Thoracic aorta (tissue), 2 donors: ENCODE data around the gene PITX3. TPM values are rescaled to one million over a fixed set of nuclear protein-coding genes. Genes with fewer than 3 reads are reported as not detected.
A peak's percentile ranks its signal among the peaks of the same experiment; 100 is the strongest.

Experiments
- ATAC-seq: fragments of 150-250 bp; one replicate; pipeline ENCODE4 v1.8.0; 2017; ENCODE audit warnings: low read depth; ENCODE audit not compliant: insufficient number of reproducible peaks, low FRiP score
- DNase-seq: peaks from one replicate; pipeline ENCODE4 v3.0.0-alpha.2; 2020; ENCODE audit warnings: low spot score
- H3K27ac ChIP-seq, 2 donors: fragments of 200-600 bp; sonication (generic); 1 replicate in 1 of 2; 2 replicates in 1 of 2; pipeline ENCODE4 v1.5.1; 2016; ENCODE audit warnings: mild to moderate bottlenecking in 2 of 2, moderate library complexity in 2 of 2
- H3K27me3 ChIP-seq: fragments of 200-600 bp; sonication (generic); replicated peaks from 2 replicates; pipeline ENCODE4 v1.6.0; 2016; ENCODE audit warnings: mild to moderate bottlenecking; ENCODE audit not compliant: insufficient read depth
- H3K36me3 ChIP-seq: fragments of 200-600 bp; sonication (generic); one replicate; pipeline ENCODE4 v1.5.1; 2016
- H3K4me1 ChIP-seq, 2 donors: fragments of 200-600 bp; sonication (generic); 1 replicate in 1 of 2; 2 replicates in 1 of 2; pipeline versions ENCODE4 v1.5.1 to v1.6.0; 2016; ENCODE audit warnings: low read depth in 2 of 2, mild to moderate bottlenecking in 1 of 2; ENCODE audit not compliant: control insufficient read depth in 1 of 2
- H3K4me3 ChIP-seq: fragments of 200-600 bp; sonication (generic); 2 replicates; pipeline ENCODE4 v1.5.1; 2016; ENCODE audit warnings: mild to moderate bottlenecking
- H3K9me3 ChIP-seq: fragments of 200-600 bp; sonication (generic); 2 replicates; pipeline ENCODE4 v1.5.1; 2016
- CTCF ChIP-seq: fragments of 200-600 bp; sonication (generic); IDR thresholded peaks from one replicate; pipeline ENCODE4 v1.5.1; 2019; ENCODE audit warnings: antibody characterized with exemption
- total RNA-seq, 2 donors: library from RNA; depleted of rRNA; stranded (reverse); fragments of >200 nt; gene quantifications; one replicate each; pipeline versions ENCODE4 v1.1.0 to v1.2.3, GENCODE V29; 2016

PITX3 gene
- total RNA-seq, 2 donors from 2014 or later: not detected

GRCh38 chr10:102247734-102248133 lies 6.4 kb upstream of the PITX3 start:
- H3K4me3 ChIP-seq: peak overlapping the region; percentile 30
- H3K9me3 ChIP-seq: no peaks in the 10 kb centered on the region
- DNase-seq (no peak), ATAC-seq (no peak)
- H3K4me1 ChIP-seq: peaks cover 28 to 48% of the 10 kb centered on the region in 2 donors
- no peak overlapping the region for H3K27ac ChIP-seq
- H3K27me3 ChIP-seq: no peaks in the 10 kb centered on the region
- no peak for TF ChIP-seq CTCF
- no peaks in the 10 kb centered on the region for H3K36me3 ChIP-seq

- Histone ChIP-seq H3K4me3 (peak overlapping the region; percentile 80), H3K36me3 (no peaks in the 10 kb centered on the region), H3K27me3 (no peaks in the 10 kb centered on the region), H3K4me1 (peaks cover 29 to 55% of the 10 kb centered on the region in 2 donors), H3K27ac (peak overlapping the region in 1 of 2 donors; percentile 75), H3K9me3 (no peaks in the 10 kb centered on the region)
- DNase-seq (no peak), ATAC-seq (no peak)
- no peak for TF ChIP-seq CTCF
These were observed 4.9 kb upstream of the PITX3 start for GRCh38 chr10:102246261-102246660.

- Histone ChIP-seq H3K36me3 (no peaks in the 10 kb centered on the region), H3K4me1 (peaks cover 30 to 58% of the 10 kb centered on the region in 2 donors), H3K27ac (peak overlapping the region; percentile 75 to 88), H3K9me3 (no peaks in the 10 kb centered on the region), H3K27me3 (no peaks in the 10 kb centered on the region), H3K4me3 (peak overlapping the region; percentile 80)
- TF ChIP-seq CTCF: no peak
- DNase-seq (no peak), ATAC-seq (no peak)
These were observed 4.6 kb upstream of the PITX3 start for GRCh38 chr10:102245932-102246251.

GRCh38 chr10:102245082-102245931 lies 4.0 kb upstream of the PITX3 start, which contains the start of gene GBF1:
Gene GBF1 (plus strand): TSS chr10:102245532. CDS start chr10:102258939, 13,407 bp downstream.
- Histone ChIP-seq H3K4me1 (peaks cover 33 to 64% of the 10 kb centered on the region in 2 donors), H3K9me3 (no peaks in the 10 kb centered on the region), H3K36me3 (no peaks in the 10 kb centered on the region), H3K27ac (peak within 1 kb of the TSS; percentile 75 to 88), H3K4me3 (peak within 1 kb of the TSS; percentile 80), H3K27me3 (no peaks in the 10 kb centered on the region)
- peak; percentile 96 for ATAC-seq
- no peak for TF ChIP-seq CTCF
- DNase-seq: peak; percentile 86

- Histone ChIP-seq H3K36me3 (no peaks in the 10 kb centered on the region), H3K9me3 (no peaks in the 10 kb centered on the region), H3K4me1 (peaks cover 28 to 47% of the 10 kb centered on the region in 2 donors), H3K27ac (no peak overlapping the region), H3K27me3 (no peaks in the 10 kb centered on the region), H3K4me3 (no peak overlapping the region)
- TF ChIP-seq CTCF: no peak
- ATAC-seq (no peak), DNase-seq (no peak)
These were observed 2.0 kb upstream of the PITX3 start for GRCh38 chr10:102243309-102243708.
